Loucy (cell line): ENCODE data around the gene LRRN2.

ENCODE experiments used
- H2AFZ ChIP-seq: fragments of 200-600 bp; sonication (generic); 2 replicates; pipeline ENCODE4 v1.6.0; 2016; ENCODE audit warnings: antibody characterized with exemption, mild to moderate bottlenecking, low read length, moderate library complexity
- H3F3A ChIP-seq: fragments of 200-600 bp; 2 replicates; pipeline ENCODE4 v1.6.0; 2016; ENCODE audit warnings: antibody characterized with exemption, low read depth, mild to moderate bottlenecking
- H3K27me3 ChIP-seq: fragments of 200-600 bp; sonication (generic); 2 replicates; pipeline ENCODE4 v1.6.1; 2014; ENCODE audit warnings: low read length, mild to moderate bottlenecking; ENCODE audit not compliant: insufficient read depth, poor library complexity, severe bottlenecking
- H3K36me3 ChIP-seq: fragments of 200-600 bp; sonication (generic); 2 replicates; pipeline ENCODE4 v1.6.1; 2016; ENCODE audit warnings: low read length; ENCODE audit not compliant: insufficient read depth
- H3K4me1 ChIP-seq: fragments of 200-600 bp; sonication (generic); 2 replicates; pipeline ENCODE4 v1.5.1; 2014; ENCODE audit warnings: low read length, mild to moderate bottlenecking; ENCODE audit not compliant: insufficient read depth, poor library complexity, severe bottlenecking
- H3K4me2 ChIP-seq: fragments of 200-600 bp; sonication (generic); 2 replicates; pipeline ENCODE4 v1.6.0; 2014; ENCODE audit warnings: antibody characterized with exemption, low read length, low read depth, mild to moderate bottlenecking; ENCODE audit not compliant: poor library complexity, severe bottlenecking
- H3K4me3 ChIP-seq: fragments of 200-600 bp; sonication (generic); 2 replicates; pipeline ENCODE4 v1.5.1; 2014; ENCODE audit warnings: low read length, mild to moderate bottlenecking, mixed read lengths; ENCODE audit not compliant: poor library complexity, severe bottlenecking
- H3K79me2 ChIP-seq: fragments of 200-600 bp; sonication (generic); 2 replicates; pipeline ENCODE4 v1.6.1; 2014; ENCODE audit warnings: low read length; ENCODE audit not compliant: insufficient read depth
- H3K9ac ChIP-seq: fragments of 200-600 bp; sonication (generic); 2 replicates; pipeline ENCODE4 v1.6.0; 2014; ENCODE audit warnings: mild to moderate bottlenecking, low read depth, low read length, moderate library complexity; ENCODE audit not compliant: poor library complexity, severe bottlenecking
- H3K9me2 ChIP-seq: fragments of 200-600 bp; sonication (generic); replicated peaks from 2 replicates; pipeline ENCODE4 v1.6.1; 2016; ENCODE audit warnings: low read depth, low read length, mixed read lengths
- H3K9me3 ChIP-seq: fragments of 200-600 bp; sonication (generic); 2 replicates; pipeline ENCODE4 v1.6.1; 2014; ENCODE audit warnings: mild to moderate bottlenecking, antibody characterized with exemption, low read length, low read depth; ENCODE audit not compliant: insufficient read depth
- H4K20me1 ChIP-seq: fragments of 200-600 bp; sonication (generic); 2 replicates; pipeline ENCODE4 v1.6.0; 2014; ENCODE audit warnings: antibody characterized with exemption, low read length, mild to moderate bottlenecking; ENCODE audit not compliant: insufficient read depth, poor library complexity, severe bottlenecking
- CTCF ChIP-seq: fragments of 200-600 bp; sonication (generic); conservative IDR thresholded peaks from 2 replicates; pipeline ENCODE4 v1.5.1; 2014; ENCODE audit warnings: mild to moderate bottlenecking, antibody characterized with exemption, low read length
- EZH2phosphoT487 ChIP-seq: fragments of 200-600 bp; IDR thresholded peaks from 2 replicates; pipeline ENCODE4 v1.6.1; 2018; ENCODE audit warnings: antibody characterized with exemption, mild to moderate bottlenecking, moderate library complexity, borderline replicate concordance

Gene LRRN2

GRCh38 chr1:204714861-204715511 lies 29.4 kb upstream of the LRRN2 start:
- H3K36me3 ChIP-seq, result no peaks in the 10 kb centered on the region
- no peaks in the 10 kb centered on the region for H3K9me2 ChIP-seq
- no peak overlapping the region for H3K4me3 ChIP-seq
- no peaks in the 10 kb centered on the region for H3K9me3 ChIP-seq
- H3K79me2 ChIP-seq, result no peaks in the 10 kb centered on the region
- no peaks in the 10 kb centered on the region for H4K20me1 ChIP-seq
- H2AFZ ChIP-seq, result no peak overlapping the region
- H3K4me1 ChIP-seq, result no peaks in the 10 kb centered on the region
- H3K9ac ChIP-seq, result no peak overlapping the region
- no peaks in the 10 kb centered on the region for H3F3A ChIP-seq
- no peak overlapping the region for H3K4me2 ChIP-seq
- peaks cover 4% of the 10 kb centered on the region for H3K27me3 ChIP-seq
- no peak for TF ChIP-seq CTCF

- no peaks in the 10 kb centered on the region for H3K36me3 ChIP-seq
- no peak overlapping the region for H3K4me3 ChIP-seq
- peaks cover 4% of the 10 kb centered on the region for H3K27me3 ChIP-seq
- no peak overlapping the region for H2AFZ ChIP-seq
- H3F3A ChIP-seq, result no peaks in the 10 kb centered on the region
- H4K20me1 ChIP-seq, result no peaks in the 10 kb centered on the region
- no peaks in the 10 kb centered on the region for H3K79me2 ChIP-seq
- H3K9me2 ChIP-seq, result no peaks in the 10 kb centered on the region
- TF ChIP-seq CTCF, result no peak
- TF ChIP-seq EZH2phosphoT487, result no peak
- H3K9me3 ChIP-seq, result no peaks in the 10 kb centered on the region
- H3K9ac ChIP-seq, result no peak overlapping the region
- H3K4me1 ChIP-seq, result no peaks in the 10 kb centered on the region
- no peak overlapping the region for H3K4me2 ChIP-seq
Observed at GRCh38 chr1:204714194-204714860, 28.8 kb upstream of the LRRN2 start.

- Histone ChIP-seq H3K36me3 (no peaks in the 10 kb centered on the region), H3K9ac (no peak overlapping the region), H3K4me3 (no peak overlapping the region), H3K4me2 (no peak overlapping the region), H3F3A (no peaks in the 10 kb centered on the region), H4K20me1 (no peaks in the 10 kb centered on the region), H3K27me3 (peaks cover 3% of the 10 kb centered on the region), H2AFZ (no peak overlapping the region), H3K79me2 (no peaks in the 10 kb centered on the region), H3K9me2 (no peaks in the 10 kb centered on the region), H3K4me1 (no peaks in the 10 kb centered on the region), H3K9me3 (no peaks in the 10 kb centered on the region)
- TF ChIP-seq CTCF, result no peak
Observed at GRCh38 chr1:204713541-204713940, 28.0 kb upstream of the LRRN2 start.
